Aorta (tissue), 5 donors: ENCODE data around the gene BEAN1. TPM values are rescaled to one million over a fixed set of nuclear protein-coding genes. Genes with fewer than 3 reads are reported as not detected.
A peak's percentile ranks its signal among the peaks of the same experiment; 100 is the strongest.

Experiments
- ATAC-seq: fragments of 200-7000 bp; cut with Tn5 transposase; one replicate; pipeline ENCODE4 v1.9.1; 2022; ENCODE audit warnings: moderate library complexity; ENCODE audit not compliant: low FRiP score
- DNase-seq, 2 donors: peaks; one replicate each; pipeline ENCODE4 v3.0.0-alpha.2; 2020
- H3K27ac ChIP-seq, 2 donors: one replicate each; pipeline ENCODE4 v1.5.1; 2013; ENCODE audit warnings: low read length in 2 of 2, mild to moderate bottlenecking in 2 of 2, moderate library complexity in 2 of 2, control low read depth in 1 of 2, inconsistent platforms in 1 of 2, low read depth in 1 of 2
- H3K27me3 ChIP-seq, 2 donors: one replicate each; pipeline ENCODE4 v1.6.1; 2013; ENCODE audit warnings: control low read depth in 1 of 2, low read length in 1 of 2, mild to moderate bottlenecking in 1 of 2, moderate library complexity in 1 of 2; ENCODE audit not compliant: insufficient read depth in 2 of 2, control insufficient read depth in 1 of 2
- H3K36me3 ChIP-seq, 2 donors: one replicate each; pipeline ENCODE4 v1.6.1; 2013; ENCODE audit warnings: control low read depth in 1 of 2, low read length in 1 of 2, mild to moderate bottlenecking in 1 of 2; ENCODE audit not compliant: insufficient read depth in 2 of 2, control insufficient read depth in 1 of 2
- H3K4me1 ChIP-seq, 2 donors: one replicate each; pipeline ENCODE4 v1.6.1; 2013; ENCODE audit warnings: low read length in 2 of 2, control low read depth in 1 of 2, mild to moderate bottlenecking in 1 of 2, moderate library complexity in 1 of 2; ENCODE audit not compliant: insufficient read depth in 2 of 2, control insufficient read depth in 1 of 2
- H3K4me3 ChIP-seq, 2 donors: one replicate each; pipeline ENCODE4 v1.5.1; 2013; ENCODE audit warnings: low read length in 2 of 2, control low read depth in 1 of 2, mild to moderate bottlenecking in 1 of 2
- H3K9me3 ChIP-seq: one replicate; pipeline ENCODE4 v1.6.1; 2013; ENCODE audit warnings: mild to moderate bottlenecking, low read length; ENCODE audit not compliant: control insufficient read depth
- WGBS, 2 donors: extraction: QIAGEN DNeasy Blood & Tissue Kit; methylation state at CpG; one replicate each; pipeline ENCODE4 v1.1.7; 2013; 5-methylcytosine and 5-hydroxymethylcytosine counted together
- intact Hi-C, 2 donors: fragments of 100-400 bp; cut with DNase I; formaldehyde crosslinking; loops; one replicate each; pipeline versions ENCODE4 v1.14.2 to v1.15.0; 2022
- polyA plus RNA-seq, 2 donors: library from polyadenylated mRNA; stranded (reverse); fragments of 200-250 nt; gene quantifications; one replicate each; pipeline ENCODE4 v1.2.3, GENCODE V29; 2013
- total RNA-seq, 2 donors: library from RNA; stranded (reverse); fragmentation: NEBNext Ultra II Directional; extraction: Animal tissue kit (Norgen Biotek cat#: 25700); gene quantifications; one replicate each; pipeline ENCODE4 v1.2.1, GENCODE V29; 2021
- donor health status: healthy with polysubstance abuse.
- donor health status: Bipolar disorder and iron deficiency.
- donor health status: DM: no; HTN: no; CAD: no.
- donor health status: DM: no; HTN: no; CAD: no.
- donor health status: DM: yes; HTN: yes; CAD: no.

BEAN1 gene
- total and polyA plus RNA-seq, 4 donors = 0.13 to 1.8 (median 0.46) TPM

GRCh38 chr16:66435896-66436295, 8.8 kb downstream of the BEAN1 start:
- H3K9me3 ChIP-seq = no peaks in the 10 kb centered on the region
- no peaks in the 10 kb centered on the region for H3K27me3 ChIP-seq
- DNase-seq = peak in 1 of 2 donors; percentile 6
- intact Hi-C loops = no loop called here
- WGBS, 2 donors = 89 to 97% methylated on average over 1 of the region's 1 CpG
- ATAC-seq = no peak
- no peaks in the 10 kb centered on the region for H3K36me3 ChIP-seq
- H3K4me1 ChIP-seq = no peaks in the 10 kb centered on the region
- H3K4me3 ChIP-seq = no peak overlapping the region
- H3K27ac ChIP-seq = no peak overlapping the region

GRCh38 chr16:66437391-66437945, 10.4 kb downstream of the BEAN1 start:
- H3K36me3 ChIP-seq = no peaks in the 10 kb centered on the region
- peak in 1 of 2 donors; percentile 7 for DNase-seq
- ATAC-seq = no peak
- no peaks in the 10 kb centered on the region for H3K27me3 ChIP-seq
- no peak overlapping the region for H3K4me3 ChIP-seq
- H3K4me1 ChIP-seq = no peaks in the 10 kb centered on the region
- H3K27ac ChIP-seq = no peak overlapping the region
- WGBS, 2 donors = 83 to 86% methylated on average over 15 of the region's 15 CpGs
- intact Hi-C loops = no loop called here
- no peaks in the 10 kb centered on the region for H3K9me3 ChIP-seq

- no peaks in the 10 kb centered on the region for H3K27me3 ChIP-seq
- H3K9me3 ChIP-seq = no peaks in the 10 kb centered on the region
- H3K27ac ChIP-seq = no peak overlapping the region
- DNase-seq = peak in 1 of 2 donors; percentile 55
- no peak for ATAC-seq
- no peaks in the 10 kb centered on the region for H3K36me3 ChIP-seq
- H3K4me3 ChIP-seq = no peak overlapping the region
- 86 to 93% methylated on average over 8 of the region's 8 CpGs for WGBS, 2 donors
- intact Hi-C loops = no loop called here
- no peaks in the 10 kb centered on the region for H3K4me1 ChIP-seq
Measured at GRCh38 chr16:66438536-66438935, 11.4 kb downstream of the BEAN1 start.

- 87 to 90% methylated on average over 5 of the region's 5 CpGs for WGBS, 2 donors
- ATAC-seq = no peak
- H3K27me3 ChIP-seq = no peaks in the 10 kb centered on the region
Measured at GRCh38 chr16:66439051-66439730, 12.1 kb downstream of the BEAN1 start.

GRCh38 chr16:66440271-66440802, 13.2 kb downstream of the BEAN1 start:
- no peaks in the 10 kb centered on the region for H3K9me3 ChIP-seq
- no peaks in the 10 kb centered on the region for H3K4me1 ChIP-seq
- 94 to 95% methylated on average over 10 of the region's 10 CpGs for WGBS, 2 donors
- no peak overlapping the region for H3K27ac ChIP-seq
- no peaks in the 10 kb centered on the region for H3K36me3 ChIP-seq
- no peaks in the 10 kb centered on the region for H3K27me3 ChIP-seq
- ATAC-seq (no peak), DNase-seq (peak in 1 of 2 donors; percentile 19)
- no peak overlapping the region for H3K4me3 ChIP-seq
- intact Hi-C loops = no loop called here

More at GRCh38 chr16:66439051-66439730, 12.1 kb downstream of the BEAN1 start:
- H3K9me3 ChIP-seq = no peaks in the 10 kb centered on the region
- no peak overlapping the region for H3K4me3 ChIP-seq
- peak in 1 of 2 donors; percentile 56 for DNase-seq
- intact Hi-C loops = no loop called here
- no peak overlapping the region for H3K27ac ChIP-seq
- no peaks in the 10 kb centered on the region for H3K36me3 ChIP-seq
- H3K4me1 ChIP-seq = no peaks in the 10 kb centered on the region

GRCh38 chr16:66440970-66441369, 13.9 kb downstream of the BEAN1 start:
- no peaks in the 10 kb centered on the region for H3K9me3 ChIP-seq
- no peak overlapping the region for H3K4me3 ChIP-seq
- WGBS, 2 donors = 94 to 95% methylated on average over 11 of the region's 11 CpGs
- intact Hi-C loops = no loop called here
- no peaks in the 10 kb centered on the region for H3K27me3 ChIP-seq
- no peaks in the 10 kb centered on the region for H3K4me1 ChIP-seq
- H3K36me3 ChIP-seq = no peaks in the 10 kb centered on the region
- H3K27ac ChIP-seq = no peak overlapping the region
- ATAC-seq = no peak
- DNase-seq = peak in 1 of 2 donors; percentile 55

GRCh38 chr16:66441586-66442375, 14.7 kb downstream of the BEAN1 start:
- Histone ChIP-seq H3K4me1 (no peaks in the 10 kb centered on the region), H3K4me3 (no peak overlapping the region), H3K27ac (no peak overlapping the region), H3K36me3 (no peaks in the 10 kb centered on the region), H3K9me3 (no peaks in the 10 kb centered on the region), H3K27me3 (no peaks in the 10 kb centered on the region)
- 71 to 77% methylated on average over 7 of the region's 7 CpGs for WGBS, 2 donors
- no peak for ATAC-seq
- intact Hi-C loops = no loop called here
- peak in 1 of 2 donors; percentile 62 for DNase-seq

GRCh38 chr16:66442502-66443268, 15.6 kb downstream of the BEAN1 start:
- no peak for DNase-seq
- no peaks in the 10 kb centered on the region for H3K36me3 ChIP-seq
- H3K4me3 ChIP-seq = no peak overlapping the region
- H3K9me3 ChIP-seq = no peaks in the 10 kb centered on the region
- WGBS, 2 donors = 85% methylated on average over 6 of the region's 6 CpGs
- no peak for ATAC-seq
- H3K4me1 ChIP-seq = no peaks in the 10 kb centered on the region
- no peak overlapping the region for H3K27ac ChIP-seq
- H3K27me3 ChIP-seq = no peaks in the 10 kb centered on the region
- intact Hi-C loops = no loop called here
